ENCODE results near the gene C6orf163.

C6orf163 gene

DNA sequence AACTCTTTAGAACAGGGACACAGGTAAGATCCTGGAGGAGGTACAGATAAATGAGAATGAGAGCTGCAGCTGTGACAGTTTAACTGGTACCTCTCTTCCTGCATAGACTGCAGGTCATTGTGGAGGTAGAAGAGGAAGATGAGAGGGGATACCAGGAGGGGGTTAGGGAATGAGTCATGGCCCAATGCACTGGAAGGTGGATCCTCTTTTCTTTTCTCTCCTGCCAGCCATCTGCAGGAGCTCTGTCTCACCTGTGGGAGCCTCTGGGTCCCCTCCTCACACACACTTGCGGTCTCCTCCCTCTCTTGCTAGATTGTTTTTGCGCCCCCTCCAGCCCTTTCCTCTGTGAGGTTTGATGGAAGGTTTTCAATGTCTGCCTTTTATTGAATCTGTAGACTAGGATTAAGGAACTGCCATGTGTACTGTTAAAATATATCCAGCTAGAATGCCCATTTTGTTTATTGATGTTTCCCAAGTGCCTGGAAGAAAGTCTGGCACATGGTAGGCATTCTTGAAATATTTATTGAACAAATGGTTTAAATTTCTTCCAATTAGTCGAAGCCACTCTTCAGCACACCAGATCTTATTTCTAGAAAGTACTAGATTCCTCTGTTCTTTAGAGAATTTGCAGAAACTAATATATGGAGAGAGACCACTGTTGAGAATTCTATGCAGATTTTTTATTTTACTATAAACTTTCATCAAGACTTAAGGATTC lies 13.0 kb downstream of the C6orf163 start:
- no peak for DNase-seq

DNA sequence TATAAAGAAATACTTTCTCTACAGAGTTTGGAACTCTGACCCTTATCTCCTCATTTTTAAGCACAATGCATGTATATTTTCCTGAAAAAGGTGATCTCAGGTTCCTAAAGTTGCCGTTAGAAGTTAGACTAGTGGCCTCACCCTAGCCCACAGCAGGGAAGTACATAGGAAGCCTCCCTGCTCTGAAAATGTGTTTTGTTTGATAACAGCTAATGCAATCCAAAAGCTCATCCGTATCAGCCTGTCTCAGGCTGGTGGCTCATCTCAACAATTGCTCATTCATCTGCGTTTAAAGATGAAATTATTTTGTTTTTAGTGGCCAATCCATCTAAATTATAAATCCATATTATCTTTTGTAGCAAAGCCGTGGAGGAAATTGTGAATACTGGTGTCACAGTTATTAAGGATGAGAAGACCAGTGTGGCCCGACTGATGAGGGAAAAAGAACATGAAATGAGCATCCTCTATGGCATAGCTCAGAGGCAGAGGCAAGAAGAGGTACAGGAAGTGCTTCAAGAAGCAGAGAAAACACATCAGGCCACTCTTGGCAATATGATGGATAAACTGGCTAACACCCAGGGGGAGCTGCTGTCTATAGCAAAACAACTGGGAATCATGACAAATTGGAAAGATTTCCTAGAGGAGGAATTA lies 20.1 kb downstream of the C6orf163 start:
- DNase-seq = no peak

DNA sequence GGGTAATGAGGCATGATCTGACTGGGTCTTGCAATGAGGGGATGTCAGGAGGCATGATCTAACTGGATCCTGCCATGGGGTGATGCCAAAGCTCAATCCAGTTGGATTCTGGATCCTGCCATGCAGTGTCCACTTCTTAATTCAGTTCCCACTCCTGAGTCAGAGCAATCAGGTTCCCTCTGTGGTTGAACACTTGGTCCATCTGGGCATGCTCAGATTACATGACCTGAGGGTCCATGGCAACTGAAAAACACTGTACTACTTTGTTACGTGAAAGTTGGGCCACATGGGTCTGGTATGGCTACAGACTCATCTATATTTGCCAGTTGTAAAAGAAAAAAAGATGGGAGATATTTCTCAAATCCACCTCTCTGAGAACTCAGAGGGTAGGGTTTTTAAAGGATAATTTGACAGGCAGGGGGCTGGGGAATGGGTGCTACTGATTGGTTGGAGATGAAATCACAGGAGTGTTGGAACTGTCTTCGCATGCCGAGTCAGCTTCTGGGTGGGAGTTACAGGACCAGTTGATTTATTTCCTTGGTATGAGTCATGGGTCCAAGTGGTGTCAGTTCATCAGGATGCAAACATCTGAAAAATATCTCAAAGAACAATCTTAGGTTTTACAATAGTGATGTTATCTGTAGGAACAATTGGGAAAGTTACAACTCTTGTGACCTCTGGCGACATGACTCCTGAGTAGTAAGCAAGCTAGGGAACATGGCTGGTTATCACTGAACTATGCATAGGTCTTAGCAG lies 21.6 kb downstream of the C6orf163 start:
- DNase-seq = no peak

DNA sequence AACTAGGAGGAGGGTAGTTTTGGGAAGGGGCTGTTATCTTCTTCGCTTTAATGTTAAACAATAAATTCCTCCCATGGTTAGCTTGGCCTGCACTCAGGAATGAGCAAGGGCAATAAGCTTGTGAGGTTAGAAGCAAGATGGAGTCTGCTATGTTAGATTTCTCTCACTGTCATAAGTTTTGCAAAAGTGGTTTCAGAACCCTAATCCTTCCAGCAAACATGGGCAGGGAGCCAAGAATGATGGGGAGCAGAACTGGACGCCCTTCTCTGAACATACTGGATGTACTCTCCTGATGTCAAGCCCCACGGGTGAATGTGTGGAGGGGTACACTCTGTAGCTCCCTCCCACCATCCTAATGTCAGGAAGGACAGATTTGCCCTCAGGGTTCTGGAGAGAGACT lies 22.3 kb downstream of the C6orf163 start:
- DNase-seq = no peak

DNA sequence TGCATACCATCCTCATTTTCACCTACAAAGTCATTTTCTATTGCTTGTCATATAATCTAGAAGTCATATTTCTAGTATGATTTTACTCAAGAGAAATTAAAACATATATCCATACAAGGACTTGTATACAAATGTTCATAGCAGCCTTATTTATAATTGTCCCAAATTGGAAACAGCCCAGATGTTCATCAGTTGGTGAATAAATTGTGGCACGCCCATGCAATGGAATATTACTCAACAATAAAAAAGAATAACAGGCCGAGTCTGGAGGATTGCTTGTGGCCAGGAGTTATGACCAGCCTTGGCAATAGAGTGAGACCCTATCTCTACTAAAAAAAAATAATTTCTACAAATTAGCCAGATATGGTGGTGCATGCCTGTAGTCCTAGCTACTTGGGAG lies 28.8 kb downstream of the C6orf163 start:
- no peak for DNase-seq

DNA sequence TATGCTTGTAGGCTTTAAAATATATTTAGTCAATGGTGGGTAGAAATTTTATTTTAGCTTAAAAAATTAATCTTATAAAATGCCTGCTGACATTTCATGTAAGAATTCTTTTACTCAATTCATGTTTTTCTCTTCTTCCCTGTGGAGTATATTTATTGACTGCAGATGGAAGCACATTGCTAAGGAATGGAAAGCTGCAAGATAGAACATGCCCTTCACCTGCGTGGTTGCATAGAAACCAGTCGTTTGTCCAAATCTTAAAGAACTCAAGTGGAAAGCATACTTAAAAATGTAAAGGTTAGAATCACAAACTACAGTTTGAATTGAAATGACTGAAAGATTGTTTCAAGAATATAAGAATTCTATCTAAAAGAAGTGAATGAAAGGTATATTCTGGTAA lies 30.7 kb downstream of the C6orf163 start:
- DNase-seq = no peak

DNA sequence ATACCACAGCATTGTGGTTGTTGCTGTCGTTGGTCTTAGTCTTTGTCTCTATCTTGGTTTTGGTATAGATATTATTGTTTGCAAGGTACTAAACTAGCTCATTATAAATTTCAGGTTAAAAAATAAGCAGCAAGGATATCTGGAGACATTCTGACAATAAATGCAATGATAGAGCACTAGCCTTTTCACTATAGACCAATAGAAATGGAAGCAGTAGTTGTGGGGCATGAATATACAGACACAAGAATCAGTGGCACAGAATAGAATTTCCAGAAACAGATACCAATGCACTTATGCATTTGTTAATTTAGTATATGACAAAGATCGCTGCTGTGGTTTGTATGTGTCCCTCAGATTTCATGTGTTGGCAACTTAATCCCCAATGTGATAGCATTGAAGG lies 32.0 kb downstream of the C6orf163 start:
- no peak for DNase-seq

DNA sequence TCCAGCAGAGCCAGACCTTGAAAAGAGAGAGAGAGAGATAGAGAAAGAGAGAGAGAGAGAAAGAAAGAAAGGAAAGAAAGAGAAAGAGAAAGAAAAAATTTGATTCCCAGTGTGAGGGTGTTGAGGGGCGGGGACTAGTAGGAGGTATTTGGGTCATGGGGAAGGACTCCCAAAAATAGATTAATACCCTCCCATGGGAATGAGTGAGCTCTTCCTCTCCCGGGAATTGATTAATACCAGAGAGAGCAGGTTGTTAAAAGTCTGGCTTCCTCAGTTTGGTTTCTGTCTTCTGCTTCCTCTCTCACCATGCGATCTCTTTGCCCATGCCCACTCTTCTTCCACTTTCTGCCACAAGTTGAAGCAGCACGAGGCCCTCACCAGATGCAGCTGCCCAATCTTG lies 34.3 kb downstream of the C6orf163 start:
- peak; percentile 10 to 65 for DNase-seq

DNA sequence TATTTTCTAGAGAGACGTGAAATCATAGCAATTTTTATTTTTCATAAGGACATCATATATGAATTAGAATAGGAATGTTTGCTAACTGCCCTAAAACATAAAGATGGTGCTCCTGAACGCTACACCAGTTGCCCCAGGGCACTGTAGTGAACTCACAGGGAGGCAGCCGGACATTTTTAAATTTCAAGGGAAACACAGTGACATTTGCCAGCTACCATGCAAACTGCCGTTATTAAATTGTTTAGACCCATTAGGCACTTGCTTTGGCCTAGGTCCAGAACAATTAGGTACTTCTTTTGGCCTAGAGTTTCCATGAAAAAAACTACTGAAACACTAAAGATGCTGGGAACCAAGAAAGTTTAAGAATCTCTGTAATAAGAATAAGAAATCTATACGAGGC lies 38.2 kb downstream of the C6orf163 start:
- DNase-seq = no peak

DNA sequence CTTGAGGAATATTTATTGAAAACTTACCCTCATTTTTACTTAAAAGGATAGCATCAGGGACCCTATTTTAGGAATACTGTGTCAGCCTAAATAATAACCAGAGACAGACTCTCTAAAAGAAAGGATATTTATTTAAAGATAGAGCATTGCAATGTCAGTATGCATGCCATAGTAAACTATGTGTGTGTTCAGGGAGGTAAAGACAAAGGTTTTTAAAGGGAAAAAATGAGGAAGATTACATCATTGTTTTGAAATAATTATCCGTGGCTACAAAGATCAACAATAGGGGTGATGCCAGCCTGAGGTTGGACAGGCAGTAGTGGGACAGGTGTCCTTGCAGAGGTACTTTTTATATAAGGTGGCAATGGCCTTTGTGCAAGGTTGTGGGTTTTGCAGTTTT lies 39.4 kb downstream of the C6orf163 start:
- DNase-seq = no peak

DNA sequence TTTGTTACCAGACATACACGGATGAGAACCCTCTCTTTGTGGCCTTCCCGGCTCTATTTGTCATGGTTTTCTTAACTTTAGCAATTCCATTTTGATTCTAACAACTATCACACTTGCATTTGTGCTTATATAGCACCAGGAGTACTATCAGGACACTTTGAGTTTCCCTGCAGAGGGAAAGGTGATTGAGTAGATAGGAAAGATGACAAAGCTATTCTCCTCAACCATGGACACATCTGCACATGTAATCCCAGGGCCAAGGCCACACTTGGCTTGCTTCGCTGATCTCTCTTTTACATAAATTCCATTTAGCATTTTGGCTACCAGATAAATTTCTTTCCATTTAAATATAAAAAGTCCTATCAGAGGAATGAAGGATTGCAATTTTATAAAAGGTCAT lies 39.8 kb downstream of the C6orf163 start:
- no peak for DNase-seq

DNA sequence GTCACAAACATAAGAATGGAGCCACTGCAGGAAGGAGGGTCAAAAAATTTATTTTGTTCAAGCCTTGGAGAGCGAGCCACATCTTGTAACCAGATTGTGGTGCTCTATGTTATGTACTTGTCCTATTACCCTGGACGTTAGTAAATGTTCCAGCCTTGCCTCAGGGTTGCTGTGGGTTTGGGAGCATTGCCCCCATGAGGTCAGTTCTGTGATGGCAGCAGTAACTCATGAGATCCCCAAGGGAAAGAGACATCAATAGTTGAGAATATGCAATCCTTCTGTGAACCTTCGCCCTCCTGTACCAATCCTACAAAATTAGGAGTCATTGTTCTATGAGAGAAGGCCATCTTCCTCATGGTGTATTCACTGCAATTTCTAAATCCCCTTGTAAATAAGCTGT lies 46.7 kb downstream of the C6orf163 start:
- DNase-seq = no peak

DNA sequence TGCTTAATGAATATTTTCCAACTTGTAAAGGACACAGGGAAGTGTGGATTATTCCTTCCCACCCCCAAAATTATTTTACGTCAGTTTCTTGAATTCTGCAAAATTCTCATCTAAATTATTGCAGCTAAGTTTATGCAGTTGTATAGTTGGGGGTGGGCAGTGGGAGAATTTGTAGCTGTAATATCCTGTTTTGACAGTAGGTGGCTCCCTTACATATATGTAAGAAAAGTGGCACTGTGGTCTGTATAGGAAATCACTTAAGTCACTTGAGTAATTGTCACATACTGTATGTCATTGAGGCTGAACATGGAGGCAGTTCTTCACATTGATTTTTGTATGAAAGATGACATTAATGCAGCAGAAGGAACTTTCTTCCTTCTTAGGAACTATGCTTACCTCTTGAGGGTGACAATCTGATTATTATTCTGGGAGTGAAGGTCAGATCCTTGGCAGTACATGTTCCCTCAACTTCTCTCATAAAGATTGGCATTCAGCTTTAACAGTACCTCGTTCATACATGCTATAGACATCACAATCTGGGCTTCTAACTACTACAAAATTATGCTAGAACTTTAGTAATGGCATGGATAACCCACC lies 48.5 kb downstream of the C6orf163 start:
- peak; percentile 62 to 93 for DNase-seq

DNA sequence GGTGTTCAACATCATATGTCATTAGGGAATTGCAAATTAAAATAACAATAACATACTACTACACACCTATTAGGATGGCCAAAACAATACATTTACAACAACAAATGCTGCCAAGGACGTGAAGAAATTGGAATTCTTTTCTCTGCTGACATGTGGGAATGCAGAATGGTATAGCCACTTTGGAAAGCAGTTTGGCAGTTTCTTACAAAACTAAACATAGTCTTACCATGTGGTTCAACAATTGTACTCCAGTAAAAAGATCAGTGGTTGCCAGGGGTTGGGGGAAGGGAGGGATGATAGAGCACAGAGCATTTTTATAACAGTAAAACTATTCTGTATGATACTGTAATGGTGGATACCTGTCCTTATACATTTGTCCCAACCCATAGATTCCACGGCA lies 50.8 kb downstream of the C6orf163 start:
- no peak for DNase-seq

DNA sequence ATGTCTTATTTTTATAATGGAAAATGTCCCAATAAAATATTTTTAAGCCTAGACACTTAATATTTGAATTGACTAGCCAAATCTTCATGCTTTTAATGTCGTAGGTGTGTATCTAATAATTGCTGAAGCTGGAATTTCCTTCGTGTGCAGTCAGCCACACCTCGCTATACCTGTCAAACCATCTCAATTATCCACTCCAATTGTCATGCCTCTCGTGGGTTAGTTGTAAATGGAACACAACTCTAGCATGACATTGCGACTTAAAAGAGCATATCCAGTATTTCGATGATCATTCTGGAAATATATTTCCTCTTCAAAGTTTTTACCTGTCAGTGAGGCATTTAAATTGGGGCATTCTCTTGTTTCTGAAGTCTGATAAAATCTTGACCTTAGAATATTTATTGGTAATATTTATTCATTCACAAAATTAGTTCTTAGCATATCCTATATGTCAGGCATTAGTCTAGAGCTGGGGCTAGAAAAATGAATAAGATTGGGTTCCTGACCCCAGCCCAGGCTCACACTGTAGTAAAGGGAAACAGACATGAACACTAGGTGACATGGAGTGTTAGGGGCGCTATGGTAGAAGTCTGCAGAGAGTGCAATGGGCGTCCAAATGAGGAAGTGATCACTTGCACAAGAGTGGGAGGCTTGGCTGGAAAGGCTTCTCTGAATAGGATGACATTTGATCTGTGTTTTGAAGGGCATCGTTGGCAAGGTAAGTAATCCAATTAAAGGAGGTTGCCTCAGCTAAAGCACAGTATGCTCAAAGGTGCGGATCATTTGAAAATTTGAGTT lies 52.2 kb downstream of the C6orf163 start:
- DNase-seq = peak; percentile 47 to 54

DNA sequence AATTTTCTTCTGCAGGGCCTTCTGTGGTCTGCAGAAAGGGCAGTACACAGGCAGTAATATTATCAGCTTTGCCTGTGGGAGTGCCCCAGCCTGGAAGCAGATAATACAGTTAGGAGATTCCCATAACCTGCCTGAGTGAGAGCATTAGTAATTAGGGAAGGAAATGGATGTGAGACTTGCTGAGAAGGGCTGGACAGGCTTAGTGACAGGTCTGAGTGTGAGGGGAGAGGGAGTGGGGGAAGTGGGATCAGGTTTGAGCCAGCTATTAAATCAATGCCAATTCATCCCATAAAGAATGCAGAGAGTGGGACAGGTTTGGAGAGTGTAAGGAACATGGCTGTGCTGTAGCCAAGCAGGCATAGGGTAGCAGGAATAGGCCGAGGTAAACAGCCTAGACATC lies 53.0 kb downstream of the C6orf163 start:
- no peak for DNase-seq

DNA sequence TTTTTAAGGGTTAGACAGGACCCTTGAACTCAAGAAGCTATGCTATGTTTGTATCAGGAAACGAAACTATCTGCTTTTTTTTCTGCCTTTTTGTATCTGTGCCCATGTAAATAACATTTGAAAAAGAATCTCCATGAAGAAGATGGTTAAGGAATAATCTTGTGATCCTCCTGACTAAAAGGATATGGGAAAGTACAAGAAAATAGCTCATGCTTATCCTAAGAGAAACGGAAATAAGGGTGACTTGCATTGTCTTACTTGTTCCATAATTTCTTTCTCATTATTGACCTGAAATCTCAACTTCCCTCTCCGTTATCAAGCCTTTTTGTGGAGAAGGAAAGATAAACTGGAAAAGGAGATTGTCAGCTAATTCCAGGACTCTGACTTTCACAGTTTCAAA lies 57.2 kb downstream of the C6orf163 start:
- no peak for DNase-seq

DNA sequence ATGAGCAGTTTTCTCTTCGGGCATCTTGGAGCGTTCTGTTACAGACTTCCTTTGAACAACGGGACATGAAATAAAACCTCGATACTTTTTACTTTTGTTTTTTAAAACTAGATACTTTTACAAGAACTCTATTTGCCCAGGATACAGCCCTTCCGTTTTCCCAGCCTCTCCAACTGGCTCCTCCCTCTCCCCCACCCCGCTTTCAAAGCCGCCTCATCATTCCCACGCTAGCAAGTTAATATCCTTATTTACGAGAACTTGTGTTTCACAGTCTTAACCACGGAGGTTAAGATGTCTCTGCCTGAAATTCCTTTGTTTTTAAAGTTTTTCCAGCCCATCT lies 62.9 kb downstream of the C6orf163 start:
- peak; percentile 29 to 44 for DNase-seq

DNA sequence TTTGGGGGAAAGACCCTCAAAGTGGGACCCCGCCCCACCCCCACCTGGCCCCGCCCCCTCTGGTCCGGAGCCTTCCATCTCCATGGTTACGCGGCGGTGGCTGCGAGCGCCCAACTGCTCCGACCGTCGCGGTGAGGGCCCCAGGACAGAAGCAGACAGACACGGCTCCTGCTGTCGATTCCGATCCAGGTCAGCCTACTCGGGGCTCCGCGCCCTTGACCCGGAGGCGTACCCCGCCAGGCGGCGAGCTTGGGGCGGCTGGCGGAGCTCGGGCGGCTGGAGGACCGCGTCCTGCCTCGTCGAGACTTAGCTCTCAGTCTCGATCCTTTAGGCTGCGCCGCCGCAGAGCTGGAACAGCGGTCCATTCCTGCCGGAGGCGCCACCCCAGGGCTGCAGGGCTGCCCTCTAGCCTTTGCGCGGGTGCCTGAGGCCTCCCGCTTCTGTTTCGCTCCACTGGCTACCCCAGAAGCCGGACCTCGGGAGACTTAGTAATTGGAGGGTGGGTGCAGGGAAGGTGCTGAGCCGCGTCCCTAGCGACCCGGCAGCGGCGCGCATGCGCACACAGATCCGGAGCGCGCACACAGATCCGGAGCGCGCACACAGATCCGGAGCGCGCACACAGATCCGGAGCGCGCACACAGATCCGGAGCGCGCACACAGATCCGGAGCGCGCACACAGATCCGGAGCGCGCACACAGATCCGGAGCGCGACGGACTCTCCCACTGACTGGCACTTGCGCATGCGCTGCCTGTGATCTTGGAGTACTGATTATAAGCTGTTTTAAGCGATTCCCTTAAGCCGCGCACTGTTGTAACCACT lies 63.5 kb downstream of the C6orf163 start, which contains the start of gene CFAP206:
Gene CFAP206 (plus strand): TSS at position 72 of the 820 bp plus-strand sequence. CDS start 1,868 bp downstream, outside the sequence.
- DNase-seq = peak; percentile 66 to 76

DNA sequence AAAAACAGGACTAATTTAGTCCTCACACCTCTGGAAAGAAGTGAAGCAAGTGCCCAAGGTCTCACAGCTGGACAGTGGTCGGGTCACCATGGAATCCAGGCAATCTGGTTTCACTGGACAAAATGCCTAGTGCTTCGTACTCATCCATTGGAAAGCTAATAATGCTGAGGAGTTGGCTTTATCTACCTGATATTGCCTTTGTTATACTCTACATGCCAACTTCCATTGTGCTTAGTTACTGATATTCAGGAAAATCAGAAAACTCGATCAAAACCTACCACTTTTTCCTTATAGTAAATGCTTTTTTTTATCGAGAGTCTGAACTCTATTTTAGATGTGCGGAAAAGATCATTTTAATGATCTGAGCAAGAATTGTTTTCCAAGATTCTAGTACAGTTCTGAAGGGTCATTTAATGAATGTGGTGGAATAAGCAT lies 64.1 kb downstream of the C6orf163 start:
- no peak for DNase-seq

Data from inflammatory macrophage treated with lipopolysaccharide for 1 hour (primary cell).